Effector memory CD8-positive, alpha-beta T cell (primary cell): ENCODE data around the gene ST6GALNAC1.

ENCODE experiments used
- ATAC-seq: fragments of 150-1000 bp; cut with Tn5 transposase; replicated peaks from 2 replicates; pipeline ENCODE4 v1.10.0; 2021; ENCODE audit warnings: mild to moderate bottlenecking, moderate library complexity
- DNase-seq, 3 experiments: peaks; one replicate each; pipeline ENCODE4 v3.0.0; 2021
- H3K27ac Mint-ChIP-seq, 2 donors: one replicate each; pipeline ENCODE4 v1.8.0; 2022; ENCODE audit warnings: mild to moderate bottlenecking in 2 of 2, mixed read lengths in 2 of 2, moderate library complexity in 2 of 2
- H3K27me3 Mint-ChIP-seq, 2 donors: one replicate each; pipeline ENCODE4 v1.8.0; 2022; ENCODE audit warnings: mixed read lengths in 2 of 2
- H3K36me3 Mint-ChIP-seq: one replicate; pipeline ENCODE4 v1.8.0; 2022; ENCODE audit warnings: mild to moderate bottlenecking, moderate library complexity, mixed read lengths; ENCODE audit not compliant: insufficient read depth
- H3K4me1 Mint-ChIP-seq, 2 donors: one replicate each; pipeline ENCODE4 v1.8.0; 2022; ENCODE audit warnings: low read depth in 2 of 2, mixed read lengths in 2 of 2
- H3K4me3 Mint-ChIP-seq, 2 donors: one replicate each; pipeline ENCODE4 v1.8.0; 2022; ENCODE audit warnings: mild to moderate bottlenecking in 2 of 2, mixed read lengths in 2 of 2, moderate library complexity in 2 of 2
- H3K9me3 Mint-ChIP-seq, 2 donors: one replicate each; pipeline ENCODE4 v1.8.0; 2022; ENCODE audit warnings: mixed read lengths in 2 of 2

Gene ST6GALNAC1

DNA sequence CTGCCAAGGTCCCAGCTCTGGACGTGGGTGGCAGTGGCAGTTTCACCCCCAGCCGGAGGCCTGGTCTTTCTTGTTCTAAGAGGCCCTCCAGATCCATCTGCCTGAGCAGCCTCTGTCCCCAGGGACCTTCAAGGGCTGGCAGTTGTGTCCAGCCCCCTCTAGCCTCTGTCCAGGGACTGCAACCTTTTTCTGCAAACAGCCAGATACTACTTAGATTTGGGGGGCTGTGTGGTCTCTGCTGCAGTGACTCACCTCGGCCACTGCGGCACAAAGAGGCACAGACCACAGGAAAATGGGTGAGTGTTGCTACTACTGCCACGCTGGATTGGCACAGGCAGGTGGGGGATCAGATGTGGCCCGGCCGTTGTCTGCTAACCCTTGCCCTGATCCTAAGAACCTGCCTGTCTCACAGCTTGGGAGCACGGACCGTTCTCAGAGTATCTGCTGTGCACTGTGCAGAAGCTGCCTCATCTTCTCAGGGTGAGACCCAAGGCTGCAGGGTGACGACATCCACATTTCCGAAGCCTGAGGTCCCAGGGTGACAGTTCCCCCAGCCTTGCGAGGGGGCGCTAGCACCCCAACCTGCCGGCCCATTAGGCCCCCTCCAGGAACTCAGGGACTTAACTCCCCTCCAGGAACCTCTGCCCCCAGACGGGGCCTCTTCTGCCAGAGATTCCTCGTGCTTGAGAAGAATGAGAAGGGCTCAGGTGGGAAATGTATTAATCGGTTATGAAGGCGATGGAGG is 39.6 kb upstream of the ST6GALNAC1 start:
- no peak for DNase-seq
- H3K9me3 Mint-ChIP-seq: no peaks in the 10 kb centered on the region
- no peaks in the 10 kb centered on the region for H3K27me3 Mint-ChIP-seq
- ATAC-seq: no peak
- peaks cover 21 to 23% of the 10 kb centered on the region in 2 donors for H3K4me1 Mint-ChIP-seq
- peak overlapping the region; percentile 59 to 75 for H3K4me3 Mint-ChIP-seq
- peaks cover 4% of the 10 kb centered on the region for H3K36me3 Mint-ChIP-seq
- H3K27ac Mint-ChIP-seq: peak overlapping the region; percentile 18 to 75

DNA sequence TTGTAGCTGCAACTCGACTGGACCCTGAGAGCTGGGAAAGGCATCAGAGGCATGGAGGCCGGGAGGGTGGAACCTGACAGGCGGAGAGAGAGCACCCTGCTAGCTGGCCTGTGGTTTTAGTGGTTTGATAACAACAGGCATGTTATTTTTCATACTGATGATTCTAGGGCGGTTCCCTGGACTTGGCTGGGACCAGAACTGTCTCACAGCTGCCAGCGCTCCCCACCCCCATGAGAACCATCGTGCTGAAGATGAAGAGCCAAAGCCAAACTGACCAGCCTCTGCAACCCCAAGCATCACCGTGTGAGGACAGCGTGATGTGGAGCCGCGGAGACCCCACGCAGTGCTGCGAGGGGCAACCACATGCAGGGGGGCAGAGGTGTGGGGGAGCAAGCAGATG is 38.7 kb upstream of the ST6GALNAC1 start:
- no peaks in the 10 kb centered on the region for H3K27me3 Mint-ChIP-seq
- peaks cover 4% of the 10 kb centered on the region for H3K36me3 Mint-ChIP-seq
- H3K4me3 Mint-ChIP-seq: peak overlapping the region; percentile 59 to 75
- ATAC-seq (no peak), DNase-seq (no peak)
- no peaks in the 10 kb centered on the region for H3K9me3 Mint-ChIP-seq
- peak overlapping the region; percentile 18 to 75 for H3K27ac Mint-ChIP-seq
- H3K4me1 Mint-ChIP-seq: peaks cover 21 to 23% of the 10 kb centered on the region in 2 donors

DNA sequence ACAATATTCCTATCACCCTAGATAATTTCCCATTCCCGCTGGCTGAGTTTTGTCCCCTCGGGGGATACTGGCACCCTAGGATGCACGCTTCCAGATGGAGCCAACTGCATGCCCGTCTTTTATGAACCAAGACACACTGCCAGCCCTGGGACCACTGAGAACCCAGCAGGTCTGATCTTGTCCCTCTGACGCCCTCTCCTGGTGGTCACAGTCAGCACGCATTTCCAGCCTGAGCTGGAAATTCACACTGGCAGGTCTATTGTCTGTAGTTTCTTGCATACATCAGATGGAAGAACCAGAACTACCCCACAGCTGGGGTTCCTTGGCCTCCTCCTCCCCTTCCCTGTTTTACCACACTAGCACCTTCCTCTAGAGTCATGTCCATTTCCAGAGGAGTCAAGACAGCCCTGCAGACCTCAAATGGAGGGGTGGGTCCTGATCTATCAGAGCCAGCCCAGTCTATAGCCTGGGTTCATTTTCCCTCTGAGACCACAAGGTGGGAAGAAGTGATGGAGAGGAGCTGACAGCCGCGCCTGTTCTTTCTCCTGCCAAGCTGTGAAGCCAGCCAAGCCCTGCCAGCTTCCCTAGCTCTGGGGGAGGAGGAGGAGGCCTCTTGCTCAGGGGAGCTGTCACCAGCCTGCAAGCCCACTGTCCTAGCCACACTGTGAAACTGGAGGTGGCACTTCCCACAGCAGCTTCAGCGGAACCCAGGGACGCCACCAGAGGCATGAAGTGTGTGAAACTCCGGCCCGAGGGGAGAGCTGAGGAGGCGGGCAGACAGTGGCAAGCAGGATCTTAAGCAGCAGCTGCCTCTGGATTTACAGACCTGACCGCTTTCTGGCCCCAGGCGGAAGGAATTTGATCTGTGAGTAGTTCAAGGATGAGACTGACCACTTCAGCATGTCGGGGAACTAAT is 37.9 kb upstream of the ST6GALNAC1 start:
- Mint-ChIP-seq H3K36me3 (peaks cover 4% of the 10 kb centered on the region), H3K27ac (peak overlapping the region; percentile 18 to 75), H3K9me3 (no peaks in the 10 kb centered on the region), H3K4me1 (peaks cover 21 to 23% of the 10 kb centered on the region in 2 donors), H3K27me3 (no peaks in the 10 kb centered on the region), H3K4me3 (peak overlapping the region; percentile 59 to 75)
- ATAC-seq: peak; percentile 59
- peak; percentile 72 to 80 (median 74) for DNase-seq

DNA sequence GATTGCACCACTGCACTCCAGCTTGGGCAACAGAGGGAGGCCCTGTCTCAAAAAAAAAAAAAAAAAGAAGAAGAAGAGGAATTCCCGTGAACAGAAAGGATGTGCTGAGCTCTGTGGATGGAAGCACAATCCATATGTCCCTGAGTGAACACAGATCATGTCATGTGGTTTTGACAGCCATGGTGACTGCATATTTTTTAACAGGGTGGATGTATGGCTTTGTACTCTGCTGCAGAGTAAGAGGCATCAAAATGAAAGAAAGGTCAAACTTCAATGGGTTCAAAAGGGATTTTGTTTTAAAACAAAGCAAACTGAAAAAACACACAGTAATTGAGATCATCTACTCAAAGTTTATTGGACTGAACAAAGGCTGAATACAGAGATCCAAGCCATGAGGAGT is 35.7 kb upstream of the ST6GALNAC1 start:
- ATAC-seq (no peak), DNase-seq (no peak)
- Mint-ChIP-seq H3K36me3 (peaks cover 2% of the 10 kb centered on the region), H3K27ac (no peak overlapping the region), H3K9me3 (no peaks in the 10 kb centered on the region), H3K4me1 (peaks cover 21 to 23% of the 10 kb centered on the region in 2 donors), H3K27me3 (no peaks in the 10 kb centered on the region), H3K4me3 (no peak overlapping the region)

DNA sequence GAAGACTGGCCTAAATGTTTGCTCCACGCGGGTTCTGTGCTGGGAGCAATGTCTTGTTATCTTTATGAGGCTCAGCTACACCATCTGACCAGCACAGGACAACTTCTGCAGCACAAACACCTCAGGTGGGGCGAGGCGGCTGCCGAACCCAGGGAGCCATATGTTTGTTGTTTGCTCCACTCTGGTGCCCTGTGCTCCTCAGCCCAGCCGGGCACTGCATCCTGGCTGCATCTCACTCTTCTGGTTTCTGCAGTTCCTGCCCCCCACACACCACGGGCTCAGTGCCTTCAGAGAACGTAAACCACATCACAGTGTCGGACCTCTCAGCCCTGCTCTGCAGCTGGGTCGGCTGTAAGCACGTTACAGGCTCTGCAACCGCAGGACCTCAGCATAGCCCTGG is 34.8 kb upstream of the ST6GALNAC1 start:
- no peaks in the 10 kb centered on the region for H3K27me3 Mint-ChIP-seq
- H3K4me3 Mint-ChIP-seq: no peak overlapping the region
- H3K27ac Mint-ChIP-seq: no peak overlapping the region
- peaks cover 19 to 23% of the 10 kb centered on the region in 2 donors for H3K4me1 Mint-ChIP-seq
- DNase-seq: peak; percentile 48 to 52 (median 49)
- H3K9me3 Mint-ChIP-seq: no peaks in the 10 kb centered on the region
- peak; percentile 87 for ATAC-seq
- H3K36me3 Mint-ChIP-seq: peaks cover 2% of the 10 kb centered on the region

DNA sequence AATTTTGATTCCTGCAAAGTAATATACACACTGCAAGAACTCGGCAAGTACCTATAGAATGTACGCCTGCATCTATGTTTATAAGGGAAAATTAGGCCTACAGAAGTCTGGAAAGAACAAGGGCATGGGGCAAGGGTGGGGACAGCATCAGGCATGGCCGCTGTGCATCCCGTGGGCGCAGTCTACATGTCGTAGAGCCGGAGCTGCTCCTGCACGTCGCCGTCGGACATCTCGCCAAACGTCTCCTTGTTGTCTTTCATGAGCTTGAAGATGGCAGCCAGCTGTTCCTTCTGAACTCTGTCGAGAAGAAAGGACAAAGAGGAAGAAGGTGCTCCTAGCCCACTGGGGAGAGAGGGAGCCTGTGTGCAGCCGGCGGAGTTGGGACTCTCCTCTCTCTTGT is 33.8 kb upstream of the ST6GALNAC1 start:
- ATAC-seq (no peak), DNase-seq (no peak)
- H3K36me3 Mint-ChIP-seq: peaks cover 4% of the 10 kb centered on the region
- H3K27ac Mint-ChIP-seq: no peak overlapping the region
- H3K4me3 Mint-ChIP-seq: no peak overlapping the region
- H3K4me1 Mint-ChIP-seq: peaks cover 17 to 23% of the 10 kb centered on the region in 2 donors
- no peaks in the 10 kb centered on the region for H3K9me3 Mint-ChIP-seq
- no peaks in the 10 kb centered on the region for H3K27me3 Mint-ChIP-seq

DNA sequence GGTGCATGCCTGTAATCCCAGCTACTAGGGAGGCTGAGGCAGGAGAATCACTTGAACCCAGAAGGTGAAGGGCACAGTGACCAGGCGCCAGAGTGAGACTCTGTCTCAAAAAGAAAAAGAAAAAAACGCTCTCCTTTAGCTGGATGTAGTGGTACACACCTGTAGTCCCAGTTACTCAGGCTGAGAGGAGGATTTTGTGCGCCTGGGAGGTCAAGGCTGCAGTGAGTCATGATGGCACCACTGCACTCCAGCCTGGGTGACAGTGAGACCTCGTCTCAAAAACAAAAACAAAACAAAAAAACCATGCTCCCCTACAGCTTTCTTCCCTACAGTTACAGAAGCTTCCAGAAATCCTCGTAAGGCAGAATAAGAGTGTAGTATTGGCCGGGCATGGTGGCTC is 33.1 kb upstream of the ST6GALNAC1 start:
- Mint-ChIP-seq H3K27ac (no peak overlapping the region), H3K4me3 (no peak overlapping the region), H3K36me3 (peaks cover 12% of the 10 kb centered on the region), H3K9me3 (no peaks in the 10 kb centered on the region), H3K27me3 (no peaks in the 10 kb centered on the region), H3K4me1 (peaks cover 14 to 22% of the 10 kb centered on the region in 2 donors)
- no peak for DNase-seq
- no peak for ATAC-seq

DNA sequence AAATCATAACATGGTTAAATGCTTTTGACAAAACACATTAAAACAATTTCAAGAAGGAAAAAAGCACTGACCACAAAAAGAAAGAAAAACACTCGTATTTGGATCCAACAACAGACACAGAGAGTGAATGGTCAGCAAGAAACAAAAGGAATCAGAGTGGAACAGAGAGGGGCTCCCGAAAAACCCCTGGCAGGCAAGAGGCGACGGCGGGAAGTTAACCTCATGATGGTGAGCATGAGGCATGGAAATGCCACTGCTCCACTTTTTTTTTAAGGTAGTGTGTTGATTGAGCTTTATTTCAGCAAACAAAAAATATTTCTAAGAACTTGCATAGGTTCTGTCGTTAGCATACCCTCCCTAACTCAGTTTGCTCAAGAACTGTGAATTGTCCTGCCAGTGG is 32.1 kb upstream of the ST6GALNAC1 start:
- DNase-seq (no peak), ATAC-seq (no peak)
- no peak overlapping the region for H3K4me3 Mint-ChIP-seq
- H3K9me3 Mint-ChIP-seq: no peaks in the 10 kb centered on the region
- no peaks in the 10 kb centered on the region for H3K27me3 Mint-ChIP-seq
- H3K4me1 Mint-ChIP-seq: peaks cover 16 to 21% of the 10 kb centered on the region in 2 donors
- peaks cover 19% of the 10 kb centered on the region for H3K36me3 Mint-ChIP-seq
- H3K27ac Mint-ChIP-seq: no peak overlapping the region

DNA sequence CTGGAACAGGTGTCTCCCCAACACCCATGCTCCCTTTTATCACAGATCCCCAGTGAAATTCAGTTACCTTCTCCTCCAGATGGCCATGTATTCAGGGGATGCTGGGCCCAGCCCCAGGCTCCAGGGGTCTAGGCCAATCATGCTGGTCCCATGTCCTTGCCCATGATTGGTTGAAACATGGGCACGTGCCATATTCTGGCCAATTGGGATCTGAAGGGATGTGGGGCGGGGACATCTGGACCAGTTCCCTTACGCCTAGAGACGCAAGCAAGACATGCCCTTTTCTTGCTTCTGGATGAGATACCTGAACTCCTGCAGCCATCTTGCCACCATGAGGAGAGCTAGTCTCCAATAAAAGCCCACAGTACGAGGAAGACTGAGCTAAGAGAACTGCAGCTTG is 31.0 kb upstream of the ST6GALNAC1 start:
- Mint-ChIP-seq H3K27ac (no peak overlapping the region), H3K36me3 (peaks cover 19% of the 10 kb centered on the region), H3K9me3 (no peaks in the 10 kb centered on the region), H3K27me3 (no peaks in the 10 kb centered on the region), H3K4me1 (peaks cover 17 to 23% of the 10 kb centered on the region in 2 donors), H3K4me3 (no peak overlapping the region)
- ATAC-seq (no peak), DNase-seq (no peak)

DNA sequence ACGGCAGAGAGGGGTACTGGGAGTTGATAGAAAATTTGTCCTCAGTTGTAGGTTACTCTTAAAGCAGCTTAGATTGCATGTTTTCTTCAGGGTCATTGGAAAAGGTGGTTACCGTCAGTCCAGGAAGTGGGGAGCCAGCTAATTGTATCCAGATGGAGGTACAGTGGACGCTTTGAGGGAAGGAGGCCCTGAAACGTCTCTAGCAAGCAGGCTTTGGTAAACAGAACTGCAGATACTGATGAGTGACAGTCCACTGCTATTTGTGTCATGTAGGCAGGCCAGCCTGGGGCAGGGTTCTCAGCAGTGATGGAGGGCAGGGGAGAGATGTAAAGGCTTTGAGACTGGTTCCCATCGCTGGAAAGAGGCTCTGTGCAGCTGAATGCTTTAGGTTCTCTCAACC is 30.2 kb upstream of the ST6GALNAC1 start:
- no peak for DNase-seq
- Mint-ChIP-seq H3K36me3 (peaks cover 19% of the 10 kb centered on the region), H3K4me1 (peaks cover 17 to 23% of the 10 kb centered on the region in 2 donors), H3K27me3 (no peaks in the 10 kb centered on the region), H3K27ac (no peak overlapping the region), H3K4me3 (no peak overlapping the region), H3K9me3 (no peaks in the 10 kb centered on the region)
- no peak for ATAC-seq

DNA sequence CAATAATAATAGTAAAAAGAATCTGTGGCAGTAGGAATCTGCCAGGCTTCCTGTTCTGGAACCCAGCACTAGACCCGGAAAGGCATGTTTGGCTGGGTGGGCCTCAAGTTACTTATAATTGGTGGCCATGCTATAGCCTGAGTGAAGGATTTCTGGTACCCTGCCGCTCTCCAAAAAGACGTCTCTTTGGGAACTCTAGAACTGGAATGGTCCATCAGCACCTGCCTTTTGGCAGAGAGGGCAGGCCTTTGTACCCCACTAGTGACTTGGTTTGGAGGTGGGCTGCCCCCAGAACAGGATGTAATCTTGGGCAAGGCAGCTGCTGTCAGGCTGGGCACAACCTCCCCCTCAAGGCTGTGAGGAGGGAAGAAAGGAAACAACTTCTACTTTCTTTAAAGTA is 29.3 kb upstream of the ST6GALNAC1 start:
- peak overlapping the region; percentile 86 to 90 for H3K4me3 Mint-ChIP-seq
- H3K4me1 Mint-ChIP-seq: peaks cover 17 to 23% of the 10 kb centered on the region in 2 donors
- peak overlapping the region in 1 of 2 donors; percentile 96 for H3K27ac Mint-ChIP-seq
- H3K9me3 Mint-ChIP-seq: no peaks in the 10 kb centered on the region
- DNase-seq: no peak
- peaks cover 19% of the 10 kb centered on the region for H3K36me3 Mint-ChIP-seq
- no peak for ATAC-seq
- H3K27me3 Mint-ChIP-seq: no peaks in the 10 kb centered on the region

DNA sequence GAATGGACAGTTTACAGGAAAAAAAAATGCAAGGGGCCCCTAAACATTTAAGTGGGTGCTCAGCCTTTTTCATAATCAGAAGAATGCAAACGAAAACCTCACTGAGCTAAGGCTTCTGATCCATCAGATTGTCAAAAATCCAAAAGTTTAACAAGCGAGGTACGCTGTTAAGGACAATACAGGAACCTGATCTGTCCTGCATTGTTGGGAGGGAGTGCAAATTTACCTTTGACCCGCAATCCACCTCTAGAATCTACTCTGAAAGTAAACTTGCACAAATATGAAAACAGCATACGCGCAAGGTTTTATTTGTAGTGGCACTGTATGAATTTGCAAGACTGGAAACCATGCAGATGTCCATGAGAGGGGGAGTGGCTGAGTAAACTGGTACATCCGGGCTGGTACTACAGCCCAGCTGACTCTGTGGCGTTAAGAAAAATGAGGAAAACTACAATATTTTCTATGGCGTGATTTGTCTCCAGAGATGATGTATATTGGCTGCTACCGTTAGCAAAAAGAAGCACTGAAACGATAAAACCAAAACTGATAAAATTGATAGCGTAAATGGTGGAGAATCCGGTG is 28.8 kb upstream of the ST6GALNAC1 start:
- H3K9me3 Mint-ChIP-seq: no peaks in the 10 kb centered on the region
- peaks cover 0 to 5% of the 10 kb centered on the region in 2 donors for H3K27me3 Mint-ChIP-seq
- DNase-seq (no peak), ATAC-seq (no peak)
- H3K4me3 Mint-ChIP-seq: peak overlapping the region; percentile 86 to 90
- peaks cover 19% of the 10 kb centered on the region for H3K36me3 Mint-ChIP-seq
- peaks cover 17 to 23% of the 10 kb centered on the region in 2 donors for H3K4me1 Mint-ChIP-seq
- H3K27ac Mint-ChIP-seq: peak overlapping the region; percentile 92 to 96

DNA sequence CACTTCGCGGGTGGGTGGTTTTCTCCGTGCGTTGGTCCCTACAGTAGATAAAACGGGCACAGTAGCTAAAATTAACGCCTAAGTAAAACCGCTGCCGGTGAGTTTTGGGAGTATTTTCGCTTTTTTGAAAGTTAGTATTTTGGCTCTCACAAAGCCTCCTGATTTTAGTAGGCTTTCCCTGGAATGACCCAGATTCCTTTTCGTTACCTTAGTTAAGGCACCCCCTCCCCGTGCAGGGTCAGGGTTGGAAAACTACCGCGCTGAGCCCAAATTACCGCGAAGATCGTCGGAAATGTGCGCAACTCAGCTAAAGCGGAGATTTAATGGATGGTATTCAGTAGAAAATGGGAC is 28.3 kb upstream of the ST6GALNAC1 start:
- H3K9me3 Mint-ChIP-seq: no peaks in the 10 kb centered on the region
- peaks cover 19% of the 10 kb centered on the region for H3K36me3 Mint-ChIP-seq
- H3K4me1 Mint-ChIP-seq: peaks cover 17 to 23% of the 10 kb centered on the region in 2 donors
- no peak for ATAC-seq
- peaks cover 0 to 10% of the 10 kb centered on the region in 2 donors for H3K27me3 Mint-ChIP-seq
- peak overlapping the region; percentile 92 to 96 for H3K27ac Mint-ChIP-seq
- DNase-seq: no peak
- H3K4me3 Mint-ChIP-seq: peak overlapping the region; percentile 86 to 90
